K562 (cell line): Measurements from ENCODE around the gene PRKCE. TPM values are rescaled to one million over a fixed set of nuclear protein-coding genes. Genes with fewer than 3 reads are reported as not detected.

Experiments
- ATAC-seq: fragments of 200-7000 bp; cut with Tn5 transposase; 3 replicates; pipeline ENCODE4 v1.9.1; 2020; ENCODE audit warnings: moderate library complexity
- BruUV-seq: library from RNA; stranded (reverse); fragments of 400-500 nt; replicated peaks from 2 replicates; lab custom pipeline; 2021; lab: Mats Ljungman, UMichigan
- CTCF ChIA-PET: fragments of 300-600 bp; formaldehyde crosslinking; extraction: SDS; loops from one replicate; lab custom pipeline; 2021; ENCODE audit warnings: low intra/inter-chr PET ratio; lab: Yijun Ruan, JAX
- POLR2A ChIA-PET: fragments of 300-600, 350-650 bp; sonication (Branson Sonifier 250); formaldehyde crosslinking; extraction: SDS; loops from one replicate; lab custom pipeline; 2021; ENCODE audit warnings: antibody characterized with exemption, inconsistent platforms; lab: Yijun Ruan, JAX
- DNase-seq, 4 experiments: peaks; one replicate each; pipeline versions ENCODE4 v3.0.0 to v3.0.0-alpha.2; 2011 to 2018; ENCODE audit warnings: low spot score in 3 of 4, mixed read lengths in 3 of 4; ENCODE audit errors: extremely low read depth in 1 of 4
- FAIRE-seq: peaks from 2 replicates; lab custom pipeline; 2011; peaks lifted over from hg19 to GRCh38; lab: Jason Lieb, UNC
- H2AFZ ChIP-seq: 2 replicates; pipeline ENCODE4 v1.6.0; 2011; ENCODE audit warnings: low read depth, low read length, control low read depth, inconsistent platforms
- H3K27ac ChIP-seq: fragments of 200-600 bp; 3 replicates; pipeline ENCODE4 v1.8.0; 2011; ENCODE audit warnings: low read depth, mild to moderate bottlenecking, control low read depth, inconsistent platforms, low read length, moderate library complexity, mixed read lengths; ENCODE audit errors: extremely low read depth
- H3K27me3 ChIP-seq, 2 experiments: fragments of 300-600 bp in 1 of 2; 2 replicates in 1 of 2; 3 replicates in 1 of 2; pipeline versions ENCODE4 v1.6.0 to v1.8.0; 2011; ENCODE audit warnings: inconsistent platforms in 2 of 2, low read length in 2 of 2, mild to moderate bottlenecking in 1 of 2, mixed read lengths in 1 of 2, moderate library complexity in 1 of 2; ENCODE audit not compliant: control insufficient read depth in 2 of 2, insufficient read depth in 2 of 2
- H3K36me3 ChIP-seq: fragments of 300-600 bp; 3 replicates; pipeline ENCODE4 v1.8.0; 2011; ENCODE audit warnings: mild to moderate bottlenecking, low read length, inconsistent platforms; ENCODE audit not compliant: control insufficient read depth, insufficient read depth
- H3K4me1 ChIP-seq, 2 experiments: fragments of 200-600 bp in 1 of 2; replicated peaks in 1 of 2; 2 replicates in 1 of 2; 3 replicates in 1 of 2; pipeline versions ENCODE4 v1.5.1 to v1.8.0; 2011; ENCODE audit warnings: inconsistent platforms in 2 of 2, low read length in 2 of 2, mild to moderate bottlenecking in 1 of 2, mixed read lengths in 1 of 2, moderate library complexity in 1 of 2; ENCODE audit not compliant: control insufficient read depth in 2 of 2, insufficient read depth in 2 of 2
- H3K4me2 ChIP-seq: 2 replicates; pipeline ENCODE4 v1.6.1; 2011; ENCODE audit warnings: low read length, control low read depth, inconsistent platforms, mixed read lengths; ENCODE audit not compliant: insufficient read depth
- H3K4me3 ChIP-seq: fragments of 200-600 bp; sonication (generic), shearing (Covaris generic); 2 replicates; pipeline ENCODE4 v1.5.1; 2016; ENCODE audit warnings: control low read depth, inconsistent platforms
- H3K79me2 ChIP-seq: fragments of 200-600 bp; 3 replicates; pipeline ENCODE4 v1.8.0; 2011; ENCODE audit warnings: low read length, inconsistent platforms; ENCODE audit not compliant: control insufficient read depth, insufficient read depth
- H3K9ac ChIP-seq, 2 experiments: 2 replicates each; pipeline versions ENCODE4 v1.6.0 to v1.6.1; 2011; ENCODE audit warnings: low read depth in 2 of 2, low read length in 2 of 2, control low read depth in 1 of 2, inconsistent platforms in 1 of 2, mild to moderate bottlenecking in 1 of 2, mixed read lengths in 1 of 2; ENCODE audit not compliant: insufficient read depth in 1 of 2
- H3K9me1 ChIP-seq: one replicate; pipeline ENCODE4 v1.6.0; 2011; ENCODE audit warnings: inconsistent platforms, mild to moderate bottlenecking, low read length, moderate library complexity; ENCODE audit not compliant: control insufficient read depth, insufficient read depth
- H3K9me3 ChIP-seq: replicated peaks from 2 replicates; pipeline ENCODE4 v1.5.1; 2011; ENCODE audit warnings: low read depth, low read length, inconsistent platforms; ENCODE audit not compliant: control insufficient read depth, insufficient read depth
- H4K20me1 ChIP-seq: replicated peaks from 2 replicates; pipeline ENCODE4 v1.6.1; 2011; ENCODE audit warnings: low read length, inconsistent platforms, mixed read lengths; ENCODE audit not compliant: control insufficient read depth, insufficient read depth
- AFF4 ChIP-seq: sonication (generic); formaldehyde crosslinking; IDR thresholded peaks from 2 replicates; pipeline ENCODE4 v1.8.0; 2023; ENCODE audit warnings: mild to moderate bottlenecking, missing genetic modification reagents
- ELF4 ChIP-seq: fragments of 450-650 bp; formaldehyde crosslinking; IDR thresholded peaks from 2 replicates; pipeline ENCODE4 v1.4.0; 2022; ENCODE audit warnings: missing genetic modification characterization
- HMG20A ChIP-seq: fragments of 450-650 bp; formaldehyde crosslinking; conservative IDR thresholded peaks from 2 replicates; pipeline ENCODE4 v1.4.0; 2020; ENCODE audit warnings: mild to moderate bottlenecking, mixed read lengths
- NR2C1 ChIP-seq, 2 experiments: fragments of 450-650 bp; IDR thresholded peaks; 2 replicates each; pipeline ENCODE4 v1.6.1; 2017; ENCODE audit warnings: mild to moderate bottlenecking in 2 of 2, antibody characterized with exemption in 1 of 2, inconsistent platforms in 1 of 2, missing compliant biosample characterization in 1 of 2, missing genetic modification characterization in 1 of 2
- POLR2B ChIP-seq: fragments of 450-650 bp; IDR thresholded peaks from 2 replicates; pipeline ENCODE4 v1.6.1; 2018; ENCODE audit warnings: low read depth; ENCODE audit not compliant: partially characterized antibody
- SMC3 ChIP-seq: conservative IDR thresholded peaks from 2 replicates; pipeline ENCODE4 v1.6.1; 2011; ENCODE audit warnings: low read depth, low read length, improper control_type of control experiment; ENCODE audit not compliant: insufficient read depth
- STAT5B ChIP-seq: fragments of 250-450 bp; sonication (Bioruptor Pico); IDR thresholded peaks from 2 replicates; pipeline ENCODE4 v1.8.0; 2021; ENCODE audit warnings: mild to moderate bottlenecking, inconsistent platforms
- WGBS: fragments of 100-300 bp; shearing (Covaris generic); methylation state at CpG from one replicate; pipeline ENCODE4 v1.1.6; 2016; ENCODE audit warnings: low coverage, mixed read lengths; ENCODE audit not compliant: insufficient coverage; ENCODE audit errors: missing lambda C conversion rate; 5-methylcytosine and 5-hydroxymethylcytosine counted together
- in situ Hi-C: fragments of 300-500 bp; cut with MboI; formaldehyde crosslinking; loops from 4 replicates; pipeline ENCODE4 v1.15.0; 2018; ENCODE audit warnings: inconsistent platforms, mixed read lengths
- intact Hi-C: fragments of 100-400 bp; cut with micrococcal nuclease; formaldehyde crosslinking; loops from 2 replicates; pipeline ENCODE4 v1.14.2; 2022
- polyA plus RNA-seq, 8 experiments: library from polyadenylated mRNA; depleted of rRNA in 4 of 8; stranded (reverse) in 5 of 8; unstranded in 3 of 8; fragments of >200 nt; fragmentation: Nextera tagmentation in 2 of 8; fragmentation: Illumina TruSeq in 1 of 8; extraction: Ambion mirVana in 2 of 8; extraction: Trizol in 1 of 8; gene quantifications; 2 replicates each; pipeline versions ENCODE4 v1.2.1 to v1.2.3, GENCODE V29; 2011 to 2014; ENCODE audit warnings: inconsistent platforms in 1 of 8, missing spikeins in 1 of 8
- total RNA-seq, 7 experiments: library from RNA; depleted of rRNA in 6 of 7; stranded (reverse); fragments of >200 nt in 6 of 7; fragmentation: Illumina TruSeq in 2 of 7; extraction: Trizol in 2 of 7; gene quantifications; 2 replicates each; pipeline versions ENCODE4 v1.2.1 to v1.2.3, GENCODE V29; 2011 to 2021; ENCODE audit warnings: low replicate concordance in 1 of 7
- TF ChIP-seq, protein P1 (sequence below): fragments of 250-450 bp; sonication (Bioruptor Pico); IDR thresholded peaks from 2 replicates; pipeline ENCODE4 v1.5.0; 2021
- TF ChIP-seq, protein P2 (sequence below): fragments of 250-450 bp; sonication (Bioruptor Pico); IDR thresholded peaks from 2 replicates; pipeline ENCODE4 v1.8.0; 2022; ENCODE audit warnings: inconsistent platforms
- TF ChIP-seq, protein P3 (sequence below): fragments of 250-450 bp; sonication (Bioruptor Pico); IDR thresholded peaks from 2 replicates; pipeline ENCODE4 v1.9.0; 2021; ENCODE audit warnings: mild to moderate bottlenecking
- TF ChIP-seq, protein P4 (sequence below), 2 experiments: IDR thresholded peaks; 2 replicates each; pipeline ENCODE4 v1.6.1; 2012; ENCODE audit warnings: improper control_type of control experiment in 2 of 2, low read depth in 2 of 2, low read length in 2 of 2, borderline replicate concordance in 1 of 2

Gene PRKCE
- total and polyA plus RNA-seq, 9 of the 15 experiments (the other 6 are each of a cell fraction or from before 2014, with no cell fraction given) = 0.06 to 1.0 (median 0.22) TPM; not detected in 1

DNA sequence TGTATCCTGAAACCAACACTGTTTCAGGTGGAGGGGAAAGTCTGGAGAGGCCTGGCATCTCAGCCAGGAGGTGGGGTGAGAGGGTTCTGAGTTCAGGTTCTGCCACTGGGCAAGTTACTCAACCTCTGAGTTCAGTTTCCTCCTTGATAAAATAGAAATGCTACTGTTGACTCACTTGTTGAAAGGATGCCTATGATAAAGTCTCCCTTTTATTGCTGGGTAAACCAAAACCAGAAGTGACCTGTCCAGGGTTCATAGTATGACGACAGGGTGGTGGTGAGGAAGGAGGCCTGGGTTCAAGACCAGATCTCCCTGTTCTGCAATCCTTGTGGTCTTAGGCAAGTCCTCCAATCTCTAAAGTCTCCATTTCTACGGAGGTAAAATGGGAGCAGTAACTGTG is 232.7 kb downstream of the PRKCE start (continued):
- TF ChIP-seq, protein P1, sequence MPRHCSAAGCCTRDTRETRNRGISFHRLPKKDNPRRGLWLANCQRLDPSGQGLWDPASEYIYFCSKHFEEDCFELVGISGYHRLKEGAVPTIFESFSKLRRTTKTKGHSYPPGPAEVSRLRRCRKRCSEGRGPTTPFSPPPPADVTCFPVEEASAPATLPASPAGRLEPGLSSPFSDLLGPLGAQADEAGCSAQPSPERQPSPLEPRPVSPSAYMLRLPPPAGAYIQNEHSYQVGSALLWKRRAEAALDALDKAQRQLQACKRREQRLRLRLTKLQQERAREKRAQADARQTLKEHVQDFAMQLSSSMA (CRISPR knock-in tag) = no peak
- no peak for TF ChIP-seq POLR2B
- TF ChIP-seq, all 486 proteins: peak for 0

DNA sequence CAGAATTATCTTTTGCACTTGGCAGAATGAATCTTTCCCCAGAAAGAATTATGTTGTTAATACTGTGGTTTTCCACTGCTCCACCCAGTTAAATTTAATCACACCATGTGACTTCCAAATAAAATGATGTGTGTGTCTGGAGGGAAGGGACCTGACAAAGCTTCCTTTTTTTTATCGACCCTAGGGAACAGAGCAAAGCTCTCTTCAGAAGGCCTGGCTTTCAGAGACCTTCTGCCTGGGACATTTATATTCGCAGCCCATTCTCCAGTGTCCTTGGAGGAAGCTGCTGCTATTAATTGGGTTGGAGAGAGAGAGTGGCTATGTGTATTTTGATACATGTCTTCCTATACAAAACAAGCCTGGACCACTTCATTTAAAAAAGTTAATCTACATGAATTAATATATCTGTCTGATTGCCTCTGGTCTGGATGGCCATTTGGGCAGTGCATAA is 233.7 kb downstream of the PRKCE start:
- CTCF ChIA-PET = no interaction called here
- TF ChIP-seq ELF4 (CRISPR knock-in tag) (no peak), STAT5B (CRISPR knock-in tag) (no peak), SMC3 (no peak), AFF4 (CRISPR knock-in tag) (no peak), NR2C1 (IDR thresholded peaks at IDR 0.05) (no peak), NR2C1 (tag; IDR thresholded peaks at IDR 0.05) (no peak), HMG20A (no peak)
- TF ChIP-seq, protein P2, sequence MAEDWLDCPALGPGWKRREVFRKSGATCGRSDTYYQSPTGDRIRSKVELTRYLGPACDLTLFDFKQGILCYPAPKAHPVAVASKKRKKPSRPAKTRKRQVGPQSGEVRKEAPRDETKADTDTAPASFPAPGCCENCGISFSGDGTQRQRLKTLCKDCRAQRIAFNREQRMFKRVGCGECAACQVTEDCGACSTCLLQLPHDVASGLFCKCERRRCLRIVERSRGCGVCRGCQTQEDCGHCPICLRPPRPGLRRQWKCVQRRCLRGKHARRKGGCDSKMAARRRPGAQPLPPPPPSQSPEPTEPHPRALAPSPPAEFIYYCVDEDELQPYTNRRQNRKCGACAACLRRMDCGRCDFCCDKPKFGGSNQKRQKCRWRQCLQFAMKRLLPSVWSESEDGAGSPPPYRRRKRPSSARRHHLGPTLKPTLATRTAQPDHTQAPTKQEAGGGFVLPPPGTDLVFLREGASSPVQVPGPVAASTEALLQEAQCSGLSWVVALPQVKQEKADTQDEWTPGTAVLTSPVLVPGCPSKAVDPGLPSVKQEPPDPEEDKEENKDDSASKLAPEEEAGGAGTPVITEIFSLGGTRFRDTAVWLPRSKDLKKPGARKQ (CRISPR knock-in tag) = no peak
- TF ChIP-seq, protein P3, sequence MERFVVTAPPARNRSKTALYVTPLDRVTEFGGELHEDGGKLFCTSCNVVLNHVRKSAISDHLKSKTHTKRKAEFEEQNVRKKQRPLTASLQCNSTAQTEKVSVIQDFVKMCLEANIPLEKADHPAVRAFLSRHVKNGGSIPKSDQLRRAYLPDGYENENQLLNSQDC = no peak
- TF ChIP-seq, protein P4, sequence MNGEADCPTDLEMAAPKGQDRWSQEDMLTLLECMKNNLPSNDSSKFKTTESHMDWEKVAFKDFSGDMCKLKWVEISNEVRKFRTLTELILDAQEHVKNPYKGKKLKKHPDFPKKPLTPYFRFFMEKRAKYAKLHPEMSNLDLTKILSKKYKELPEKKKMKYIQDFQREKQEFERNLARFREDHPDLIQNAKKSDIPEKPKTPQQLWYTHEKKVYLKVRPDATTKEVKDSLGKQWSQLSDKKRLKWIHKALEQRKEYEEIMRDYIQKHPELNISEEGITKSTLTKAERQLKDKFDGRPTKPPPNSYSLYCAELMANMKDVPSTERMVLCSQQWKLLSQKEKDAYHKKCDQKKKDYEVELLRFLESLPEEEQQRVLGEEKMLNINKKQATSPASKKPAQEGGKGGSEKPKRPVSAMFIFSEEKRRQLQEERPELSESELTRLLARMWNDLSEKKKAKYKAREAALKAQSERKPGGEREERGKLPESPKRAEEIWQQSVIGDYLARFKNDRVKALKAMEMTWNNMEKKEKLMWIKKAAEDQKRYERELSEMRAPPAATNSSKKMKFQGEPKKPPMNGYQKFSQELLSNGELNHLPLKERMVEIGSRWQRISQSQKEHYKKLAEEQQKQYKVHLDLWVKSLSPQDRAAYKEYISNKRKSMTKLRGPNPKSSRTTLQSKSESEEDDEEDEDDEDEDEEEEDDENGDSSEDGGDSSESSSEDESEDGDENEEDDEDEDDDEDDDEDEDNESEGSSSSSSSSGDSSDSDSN (IDR thresholded peaks at IDR 0.05; ENCODE audit: borderline replicate concordance in 1 of 2, low read depth in 2 of 2, low read length in 2 of 2) = no peak
- no peaks in the 10 kb centered on the region for H3K9me3 ChIP-seq
- no TSS peak for BruUV-seq
- no peak overlapping the region for H2AFZ ChIP-seq
- H3K4me1 ChIP-seq = no peaks in the 10 kb centered on the region
- in situ Hi-C loops (no loop called here), intact Hi-C loops (no loop called here)
- WGBS = 0% methylated on average over 2 of the region's 2 CpGs
- H3K4me3 ChIP-seq = no peak overlapping the region
- POLR2A ChIA-PET = no interaction called here
- no peaks in the 10 kb centered on the region for H3K9me1 ChIP-seq
- FAIRE-seq (no peak), DNase-seq (no peak), ATAC-seq (no peak)
- H3K79me2 ChIP-seq = no peaks in the 10 kb centered on the region
- H3K27me3 ChIP-seq = peaks cover 6 to 30% of the 10 kb centered on the region in 2 experiments; a peak in 4 of 5 replicates
- no peak overlapping the region for H3K4me2 ChIP-seq
- no peaks in the 10 kb centered on the region for H3K36me3 ChIP-seq
- H4K20me1 ChIP-seq = no peaks in the 10 kb centered on the region
- no peak overlapping the region for H3K9ac ChIP-seq
- H3K27ac ChIP-seq = no peak overlapping the region
